GM21526 (cell line): ENCODE data around the gene HTRA2.
A peak's percentile ranks its signal among the peaks of the same experiment; 100 is the strongest.

Experiments used
- ATAC-seq: cut with Tn5 transposase; IDR thresholded peaks from one replicate; pipeline ENCODE4 v1.9.1; 2021; ENCODE audit warnings: moderate library complexity; ENCODE audit not compliant: unreplicated experiment, low FRiP score

HTRA2 gene

DNA sequence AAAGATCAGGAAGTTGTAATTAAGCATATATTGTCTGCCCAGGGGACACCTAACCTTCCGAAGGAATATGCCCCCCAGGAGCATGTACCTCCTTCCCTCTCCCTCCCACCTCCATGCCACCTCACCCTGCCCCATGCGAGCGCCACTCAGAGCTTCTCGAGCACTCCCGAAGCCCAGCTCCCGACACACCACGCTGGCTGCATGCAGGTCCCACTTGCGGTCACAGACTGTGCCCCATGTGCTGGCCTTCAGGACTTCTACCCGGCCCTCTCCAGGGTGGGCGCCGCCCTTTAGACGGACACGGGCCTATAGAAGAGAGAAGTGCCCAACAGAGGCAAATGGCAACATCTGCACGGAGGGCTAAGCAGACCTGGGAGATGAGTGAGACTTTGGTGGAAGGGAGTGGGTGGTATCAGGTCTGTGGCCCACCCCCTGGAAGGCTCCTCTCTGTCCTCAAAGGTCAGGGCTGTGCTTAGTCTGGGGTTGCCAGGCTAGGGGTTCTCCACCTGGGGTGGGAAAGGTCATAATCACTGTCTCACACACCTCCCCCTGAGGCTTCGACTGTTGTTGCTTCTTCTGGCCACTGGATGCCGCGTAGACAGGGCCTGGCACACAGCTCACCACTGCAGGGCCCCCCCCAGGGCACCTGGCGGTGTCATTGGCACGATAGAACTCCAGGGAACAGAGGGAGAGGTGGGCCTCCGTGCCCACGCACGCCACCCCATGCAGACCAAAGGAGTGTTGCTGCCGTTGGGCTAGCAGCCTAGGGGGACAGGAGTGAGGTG is 6.6 kb downstream of the HTRA2 start:
- no peak for ATAC-seq

DNA sequence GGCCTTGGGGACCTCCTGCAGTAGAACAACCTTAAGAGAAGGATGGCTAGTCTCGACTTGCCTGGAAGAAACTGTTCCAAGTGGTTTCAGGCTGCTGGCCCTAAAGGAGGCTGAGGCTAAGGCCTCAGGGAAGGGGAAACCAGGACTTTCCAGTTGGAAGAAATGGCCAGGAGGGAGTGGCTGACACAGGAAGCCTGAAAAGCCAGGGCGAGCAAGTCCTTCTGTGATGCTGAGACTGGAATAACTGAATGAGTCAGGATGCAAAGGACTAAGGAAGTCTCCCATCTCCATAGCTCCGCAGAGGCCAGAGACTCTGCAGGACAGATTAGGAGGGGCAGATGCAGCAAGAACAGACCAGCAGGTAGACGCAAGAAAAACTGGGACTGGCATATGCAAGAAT is 7.4 kb downstream of the HTRA2 start:
- no peak for ATAC-seq

DNA sequence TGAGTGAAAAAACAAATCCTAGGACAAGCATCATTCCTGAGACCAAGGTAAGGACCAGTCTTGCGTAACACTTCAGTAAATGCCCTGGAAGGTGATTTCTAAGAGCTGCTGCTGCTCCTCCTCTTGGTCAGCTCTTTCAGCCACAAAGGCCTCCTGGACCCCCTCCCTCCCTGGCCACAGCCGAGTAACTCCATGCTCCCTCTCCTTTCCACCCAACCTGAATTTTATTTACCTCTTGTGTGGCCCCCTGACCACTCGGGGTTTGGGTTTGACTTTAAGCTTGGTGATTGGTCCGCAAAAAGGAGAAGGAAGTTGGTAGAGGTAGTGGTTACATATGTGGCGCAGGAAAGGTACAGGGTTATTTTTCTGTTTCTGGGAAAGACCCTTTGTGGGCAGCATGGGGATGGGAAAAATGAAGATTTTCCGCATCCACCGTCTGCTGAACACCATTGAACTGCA is 9.2 kb downstream of the HTRA2 start:
- no peak for ATAC-seq

DNA sequence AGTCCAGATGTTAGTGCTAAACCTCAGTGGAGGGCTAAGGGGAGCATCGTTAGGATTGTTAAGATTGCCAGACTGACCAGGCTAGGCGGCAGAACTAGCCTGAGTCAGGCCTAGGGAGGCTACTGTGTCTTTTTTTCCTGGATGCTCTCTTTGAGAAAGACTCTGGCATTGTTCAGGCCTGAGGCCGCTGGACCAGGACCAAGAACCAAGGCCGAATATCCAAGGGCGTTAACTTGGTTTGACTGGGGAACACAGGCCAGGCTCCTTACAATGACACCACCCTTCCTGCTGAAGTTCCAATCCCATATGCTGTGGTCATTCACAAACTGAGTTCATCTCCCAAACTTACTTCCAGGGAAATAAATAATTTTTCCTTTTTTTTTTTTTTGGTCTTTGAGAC is 10.6 kb downstream of the HTRA2 start:
- no peak for ATAC-seq

DNA sequence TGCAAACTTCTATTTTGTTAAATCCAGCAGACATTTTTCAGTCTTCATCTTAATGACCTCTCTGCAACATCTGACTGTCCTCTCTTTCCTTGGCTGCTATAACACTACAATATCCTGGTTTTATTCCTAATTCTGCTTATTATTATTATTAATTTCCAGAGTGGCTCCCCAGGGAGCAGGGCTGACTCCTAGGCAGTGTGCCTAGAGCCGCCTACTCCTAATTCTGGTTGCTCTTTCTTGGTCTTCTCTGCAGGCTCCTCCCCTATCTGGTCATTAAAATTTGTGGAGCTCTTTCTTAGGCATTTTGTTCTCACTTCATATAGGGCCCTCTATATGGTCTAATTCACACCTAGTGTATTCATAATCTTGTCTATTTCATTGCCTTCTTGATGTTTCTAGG is 13.2 kb downstream of the HTRA2 start:
- ATAC-seq, result no peak

DNA sequence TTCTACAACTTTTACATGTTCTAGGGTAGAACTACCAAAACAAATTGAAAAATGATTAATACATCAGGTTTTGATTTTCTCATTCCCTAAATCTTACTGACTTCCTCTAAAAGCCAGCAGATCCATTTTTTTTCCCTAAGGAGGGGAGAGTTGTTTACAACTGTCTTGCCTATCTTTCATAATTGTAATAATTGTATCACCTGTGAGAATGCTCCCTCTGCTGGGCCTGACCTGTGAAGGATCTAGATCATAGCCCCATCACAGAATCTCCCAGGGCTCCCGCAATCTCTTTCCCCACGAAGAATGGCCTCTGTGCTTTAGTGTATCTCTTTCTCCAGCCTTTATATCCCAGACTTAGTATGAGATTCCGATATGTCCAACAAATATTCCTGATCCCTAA is 14.9 kb downstream of the HTRA2 start:
- no peak for ATAC-seq

DNA sequence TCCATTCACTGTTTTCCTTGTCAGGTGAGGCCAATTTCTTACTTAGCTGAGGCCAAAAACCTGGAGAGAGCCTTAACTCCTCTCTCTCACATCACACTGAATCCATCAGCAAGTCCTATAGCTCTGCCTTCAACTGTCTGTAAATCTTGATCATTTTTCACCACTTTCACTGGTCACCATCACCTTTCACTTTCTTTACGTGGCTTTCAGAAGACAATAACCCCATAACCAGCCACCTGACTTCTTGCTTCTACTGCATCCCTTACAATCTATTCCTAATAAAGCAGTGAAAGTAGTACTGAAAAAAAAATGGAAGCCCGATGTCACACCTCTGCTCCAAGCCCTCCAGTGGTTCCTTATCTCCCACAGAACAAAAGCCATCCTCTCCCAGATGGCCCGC is 16.3 kb downstream of the HTRA2 start:
- no peak for ATAC-seq

DNA sequence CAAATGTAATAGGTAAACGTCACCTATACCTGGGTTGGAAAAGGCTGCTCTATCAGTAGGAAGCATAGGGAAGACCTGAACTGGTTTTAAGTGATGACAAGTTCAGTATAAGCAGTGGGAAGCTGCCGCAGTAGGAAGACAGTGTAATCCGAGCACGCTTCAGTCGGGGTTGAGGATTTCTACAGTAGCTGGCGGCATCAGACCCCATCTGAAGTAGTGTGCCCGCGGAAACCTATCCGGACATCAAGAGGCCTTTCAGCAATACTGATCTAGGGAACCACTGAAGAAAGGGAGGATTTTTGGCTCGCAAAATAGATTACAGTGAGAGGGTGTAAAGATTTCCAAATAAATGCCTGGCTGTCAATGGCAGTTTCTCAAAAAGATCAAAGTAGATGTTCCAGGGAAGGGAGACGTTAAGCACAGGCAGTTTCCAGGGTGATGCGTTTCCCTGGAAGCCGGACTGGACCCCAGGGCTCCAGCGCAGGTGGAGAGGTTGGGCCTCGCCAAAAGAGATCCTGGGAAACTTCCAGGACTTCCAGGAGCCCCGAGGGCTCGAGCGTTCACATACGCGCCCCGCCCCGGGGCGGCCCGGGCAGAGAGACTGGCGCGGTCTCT is 18.7 kb downstream of the HTRA2 start:
- ATAC-seq, result no peak

DNA sequence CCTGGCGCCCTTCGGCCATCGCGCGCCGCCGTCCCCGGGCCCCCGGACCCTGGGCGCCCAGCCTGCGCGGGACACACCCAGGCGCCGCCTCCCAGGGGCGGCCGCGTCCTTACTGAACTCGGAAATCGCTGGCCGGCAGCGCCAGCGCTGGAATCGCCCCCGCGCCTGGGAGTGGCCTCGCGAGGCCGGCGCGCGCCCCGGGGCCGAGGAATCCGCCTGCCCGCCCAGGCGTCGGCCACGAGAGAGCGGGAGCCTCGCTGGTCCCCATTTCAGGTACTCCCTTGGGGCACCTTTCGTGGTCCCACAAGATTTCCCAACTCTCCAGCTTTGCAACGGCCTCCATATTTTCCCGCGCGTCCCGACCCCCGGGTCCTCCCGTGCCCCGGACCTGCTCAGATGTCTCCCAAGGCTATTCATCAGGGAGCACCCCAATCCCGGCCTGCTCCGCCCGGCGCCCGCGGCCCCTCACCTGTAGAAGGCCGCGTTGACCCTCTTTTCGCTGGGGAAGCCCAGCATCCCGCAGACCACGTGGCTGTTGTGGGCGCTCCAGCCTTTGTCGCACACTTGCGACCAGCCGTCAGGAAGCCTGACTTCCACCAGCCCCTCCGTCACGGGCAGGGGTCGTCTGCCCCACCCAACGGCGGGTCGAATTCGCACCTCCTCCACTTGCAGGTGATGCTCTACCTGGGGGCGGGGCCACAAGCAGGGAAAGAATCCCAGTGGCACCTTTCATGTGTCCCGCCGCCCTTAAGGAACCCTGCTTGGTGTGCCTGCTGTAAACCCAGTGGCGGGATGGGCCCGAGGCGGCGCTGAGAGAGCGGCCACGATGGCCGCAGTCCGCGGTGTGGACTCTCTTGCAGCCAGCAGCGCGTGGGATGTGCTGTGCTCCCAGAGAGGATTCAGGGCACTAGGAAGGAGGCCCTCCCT is 19.4 kb downstream of the HTRA2 start:
- ATAC-seq, result no peak

DNA sequence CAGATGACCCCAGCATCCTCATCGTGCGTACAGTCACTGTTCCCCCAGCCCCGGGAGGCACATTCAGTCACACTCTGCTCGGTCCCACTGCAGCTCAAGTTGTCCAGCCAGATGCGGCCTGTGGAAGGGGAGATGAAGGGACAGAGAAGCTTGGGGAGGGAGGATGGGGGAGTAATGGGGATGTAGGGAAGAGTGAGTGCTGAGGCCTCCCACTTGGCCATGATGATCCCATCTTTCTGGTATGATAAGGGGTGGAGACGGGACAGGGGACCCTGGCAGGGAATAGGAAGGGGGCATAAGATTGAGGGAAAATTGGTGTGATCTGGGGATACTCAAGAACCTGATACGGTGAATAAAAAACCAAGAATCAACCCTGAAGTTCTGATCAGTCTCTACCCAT is 20.5 kb downstream of the HTRA2 start:
- ATAC-seq, result no peak

DNA sequence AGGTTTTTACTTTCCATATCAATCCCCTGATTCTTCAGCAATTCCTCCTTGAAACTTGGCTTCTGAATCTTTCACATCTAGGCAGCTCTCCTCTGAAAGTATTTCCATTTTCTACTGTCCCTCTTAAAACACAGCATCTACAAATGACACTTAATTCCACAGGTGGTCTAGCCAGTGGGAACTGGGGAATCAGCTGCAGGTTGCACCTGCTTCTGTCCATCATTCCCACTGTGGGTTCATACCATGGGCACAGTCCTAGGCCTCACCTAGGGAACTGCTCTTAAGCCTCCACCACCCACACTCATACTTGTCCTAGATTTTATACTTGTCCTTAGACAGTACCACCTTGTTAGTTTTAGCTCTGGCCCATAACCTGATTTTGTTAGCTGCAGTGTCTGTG is 21.8 kb downstream of the HTRA2 start:
- no peak for ATAC-seq

DNA sequence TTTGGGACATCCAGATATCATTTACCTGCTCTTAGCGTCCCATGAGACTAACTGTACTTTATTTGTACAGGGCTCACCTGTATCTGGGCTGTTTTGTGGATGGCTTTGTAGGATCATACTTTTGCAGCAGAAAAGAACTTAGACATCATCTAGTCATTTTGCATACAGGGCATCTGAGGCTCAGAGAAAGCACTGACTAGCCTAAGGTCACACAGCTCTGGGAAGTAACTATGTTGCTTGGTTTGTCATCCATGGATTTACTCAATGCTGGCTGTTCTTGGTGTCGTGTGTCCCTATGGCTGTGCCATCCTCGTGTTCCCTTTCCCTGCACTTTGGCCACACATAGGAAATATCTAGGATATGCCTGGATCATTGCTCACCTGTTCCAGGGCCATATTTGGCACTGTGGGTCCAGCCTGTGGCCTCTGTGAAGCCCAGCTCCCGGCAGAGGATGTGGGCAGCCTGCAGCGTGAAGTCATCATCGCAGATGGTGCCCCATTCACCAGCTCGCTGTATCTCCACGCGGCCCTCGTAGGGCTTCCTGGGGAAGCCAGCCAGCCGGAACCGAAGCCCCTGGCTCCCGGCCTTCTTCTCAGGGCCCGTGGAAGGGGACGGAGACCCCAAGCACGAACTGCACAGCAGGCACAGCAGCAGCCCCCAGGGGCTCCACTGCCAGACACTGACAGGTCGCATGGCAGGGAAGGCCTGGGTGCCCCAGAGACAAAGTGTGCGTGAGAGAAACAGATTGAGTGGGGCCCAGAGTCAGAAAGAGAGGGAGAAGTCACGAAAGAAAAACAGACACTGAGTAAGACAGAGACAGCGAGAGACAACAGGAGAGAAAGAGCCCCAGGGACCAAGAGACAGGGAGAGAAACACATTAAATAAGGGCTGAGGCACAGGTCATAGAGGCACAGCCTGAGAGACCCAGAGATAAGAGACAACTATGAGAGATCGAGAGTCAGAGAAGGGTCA is 22.5 kb downstream of the HTRA2 start:
- no peak for ATAC-seq

DNA sequence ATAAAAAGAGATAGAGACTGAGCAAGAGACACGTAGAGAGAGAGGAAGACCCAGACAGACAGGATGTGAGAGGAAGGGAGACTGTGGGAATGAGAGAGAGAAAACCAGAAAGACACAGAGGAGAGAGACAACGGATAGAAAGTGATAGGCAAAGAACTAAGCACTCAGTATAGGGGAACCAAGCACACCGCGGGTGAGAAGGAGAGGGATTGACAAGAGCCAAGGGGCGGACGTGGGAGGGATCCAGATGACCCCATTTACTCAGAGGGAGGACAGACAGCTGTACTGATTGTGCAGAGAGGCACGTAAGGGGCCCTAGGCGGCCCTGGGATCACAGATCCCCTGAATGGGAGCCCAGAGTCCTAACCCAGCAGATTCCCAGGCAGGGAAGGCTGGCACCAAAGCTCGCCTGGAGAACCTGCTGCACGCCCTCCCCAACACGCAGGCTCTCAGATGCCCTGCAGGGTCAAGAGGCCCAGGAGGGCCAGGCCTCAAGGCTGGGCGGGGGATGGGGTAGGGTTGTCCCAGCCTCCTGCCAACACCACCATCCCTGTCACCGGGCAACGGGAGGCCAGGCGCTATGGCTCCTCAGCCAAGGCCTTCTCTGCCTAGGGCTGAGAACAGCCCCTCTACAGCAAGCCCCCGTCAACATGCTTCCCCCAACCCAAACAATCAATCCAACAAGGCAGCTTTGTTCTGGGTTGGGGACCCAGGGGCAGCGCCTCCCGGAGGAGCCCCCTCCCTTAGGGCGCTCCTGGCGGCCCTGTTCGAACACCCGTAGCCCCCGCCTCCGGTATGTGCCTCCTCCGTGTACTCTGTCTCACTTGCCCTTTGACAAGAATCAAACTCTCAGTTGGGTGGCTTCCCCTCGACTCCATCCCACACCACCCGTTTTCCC is 23.4 kb downstream of the HTRA2 start:
- no peak for ATAC-seq

DNA sequence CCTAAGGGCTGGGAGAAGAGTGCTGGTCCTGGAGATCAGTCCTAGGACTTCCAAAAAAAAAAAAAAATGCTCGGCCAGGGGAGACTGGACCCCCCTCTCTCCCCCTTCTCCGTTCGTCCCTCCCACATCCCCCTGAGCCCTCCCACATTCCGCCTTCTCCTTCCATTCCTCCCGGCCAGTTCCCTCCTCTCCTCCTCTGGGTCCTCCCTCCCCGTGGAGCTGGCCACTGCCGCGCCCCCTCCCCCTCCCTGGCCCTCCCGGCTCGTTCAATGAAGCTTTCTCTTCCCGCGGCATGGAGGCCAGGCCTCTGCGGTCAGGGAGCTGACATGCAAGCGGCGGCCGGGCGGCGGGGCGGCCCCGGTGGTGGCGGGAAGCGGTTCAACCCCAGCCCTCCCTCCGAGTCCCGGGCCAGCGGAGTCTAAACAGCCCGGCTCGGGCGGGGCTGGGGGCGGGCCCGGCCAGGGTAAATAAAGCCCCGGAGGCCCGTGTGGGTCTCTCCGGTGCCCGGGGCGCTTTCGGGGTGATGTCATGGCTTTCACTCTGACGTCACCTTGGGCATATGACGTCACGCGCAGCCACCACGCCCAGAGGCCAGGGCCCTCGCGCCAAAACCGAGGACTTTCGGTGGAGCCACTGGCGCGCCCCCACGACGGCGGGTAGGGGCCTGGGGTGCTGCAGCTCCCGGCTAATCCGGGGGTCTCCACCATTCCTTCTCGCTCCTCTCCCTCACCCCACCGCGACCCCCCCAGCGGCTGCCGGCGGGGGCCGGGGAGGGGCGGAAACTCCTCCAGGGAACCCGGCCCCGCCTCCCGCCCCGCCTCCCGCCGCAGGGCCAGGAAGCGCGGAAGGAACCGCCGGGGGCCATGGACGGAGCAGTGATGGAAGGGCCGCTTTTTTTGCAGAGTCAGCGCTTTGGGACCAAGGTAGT is 24.4 kb downstream of the HTRA2 start, which contains the start of the genes DOK1 and LOXL3:
DOK1 (plus strand) TSS at position 829 of the 928 bp plus-strand sequence; CDS start at position 864, 35 bp downstream.
LOXL3 (minus strand) TSS at position 51 of the 928 bp plus-strand sequence. CDS start 1,308 bp downstream, outside the sequence.
- ATAC-seq, result peak; percentile 46

DNA sequence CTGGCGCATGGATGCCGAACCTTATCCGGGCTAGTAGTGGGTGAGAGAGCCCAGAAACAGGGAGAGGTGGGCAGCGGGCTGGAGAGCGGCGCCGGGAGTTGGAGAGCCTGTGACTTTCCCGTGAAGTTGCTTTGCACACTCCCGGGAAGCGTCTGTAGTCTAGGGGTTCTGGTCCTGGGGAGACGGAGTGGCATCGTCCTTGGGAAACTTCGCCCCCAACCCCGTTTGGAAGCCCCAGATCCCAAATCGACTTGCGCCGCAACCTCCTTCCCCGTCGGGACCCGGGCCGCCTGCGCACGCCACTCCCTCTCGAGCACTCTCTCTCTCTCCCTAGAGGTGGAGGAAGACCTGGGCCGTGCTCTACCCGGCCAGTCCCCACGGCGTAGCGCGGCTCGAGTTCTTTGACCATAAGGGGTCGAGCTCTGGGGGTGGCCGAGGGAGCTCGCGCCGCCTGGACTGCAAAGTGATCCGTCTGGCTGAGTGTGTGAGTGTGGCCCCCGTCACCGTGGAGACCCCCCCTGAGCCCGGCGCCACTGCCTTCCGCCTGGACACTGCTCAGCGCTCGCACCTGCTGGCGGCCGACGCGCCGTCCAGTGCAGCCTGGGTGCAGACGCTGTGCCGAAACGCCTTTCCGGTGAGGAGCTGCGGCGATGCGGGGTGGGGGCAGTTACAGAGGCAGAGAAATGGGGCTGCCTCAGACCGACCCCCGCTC is 25.2 kb downstream of the HTRA2 start:
- ATAC-seq, result peak; percentile 37

DNA sequence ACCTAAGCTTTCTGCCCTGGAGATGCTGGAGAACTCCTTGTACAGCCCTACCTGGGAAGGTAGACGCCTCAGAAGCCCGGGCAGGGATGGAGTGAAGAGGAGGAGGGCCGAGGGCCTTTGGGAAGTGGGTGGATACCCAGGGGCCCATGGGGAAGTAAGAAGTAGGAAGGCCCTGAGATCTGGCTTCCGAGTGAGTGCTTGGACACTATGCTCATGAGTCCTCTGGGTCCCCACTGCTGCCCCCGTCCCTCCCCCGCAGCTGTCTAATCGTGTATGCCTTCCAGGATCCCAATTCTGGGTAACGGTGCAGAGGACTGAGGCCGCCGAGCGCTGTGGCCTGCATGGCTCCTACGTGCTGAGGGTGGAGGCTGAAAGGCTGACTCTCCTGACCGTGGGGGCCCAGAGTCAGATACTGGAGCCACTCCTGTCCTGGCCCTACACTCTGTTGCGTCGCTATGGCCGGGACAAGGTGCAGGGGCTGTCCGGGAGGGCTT is 25.9 kb downstream of the HTRA2 start:
- no peak for ATAC-seq

DNA sequence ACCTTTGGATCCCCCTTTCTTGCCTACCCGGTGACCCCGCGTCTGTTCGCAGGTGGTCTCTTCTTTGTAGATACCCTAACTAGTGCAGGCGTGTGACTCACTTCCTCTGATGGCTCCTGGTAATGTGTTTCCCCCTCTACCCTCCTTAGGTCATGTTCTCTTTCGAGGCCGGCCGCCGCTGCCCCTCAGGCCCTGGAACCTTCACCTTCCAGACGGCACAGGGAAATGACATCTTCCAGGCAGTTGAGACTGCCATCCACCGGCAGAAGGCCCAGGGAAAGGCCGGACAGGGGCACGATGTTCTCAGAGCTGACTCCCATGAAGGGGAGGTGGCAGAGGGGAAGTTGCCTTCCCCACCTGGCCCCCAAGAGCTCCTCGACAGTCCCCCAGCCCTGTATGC is 26.4 kb downstream of the HTRA2 start:
- ATAC-seq, result no peak
